HCT116 (cell line): ENCODE results near the gene SLC17A1. TPM values are rescaled to one million over a fixed set of nuclear protein-coding genes. Genes with fewer than 3 reads are reported as not detected.

Source experiments
- ATAC-seq: fragments of 200-7000 bp; cut with Tn5 transposase; 2 replicates; pipeline ENCODE4 v1.9.1; 2020; ENCODE audit warnings: mild to moderate bottlenecking, moderate library complexity
- BruUV-seq: library from RNA; stranded (reverse); fragments of 400-500 nt; replicated peaks from 2 replicates; lab custom pipeline; 2021; lab: Mats Ljungman, UMichigan
- CTCF ChIA-PET: fragments of 300-600 bp; sonication (Branson Sonifier 250); formaldehyde crosslinking; loops from one replicate; lab custom pipeline; 2021; ENCODE audit warnings: antibody characterized with exemption; lab: Charles Lee
- POLR2A ChIA-PET: fragments of 300-600, 350-600 bp; sonication (Branson Sonifier 250); formaldehyde crosslinking; loops from one replicate; lab custom pipeline; 2021; ENCODE audit warnings: antibody characterized with exemption; lab: Charles Lee
- RAD21 ChIA-PET, 2 experiments: fragments of 300-600 bp; sonication (Branson Sonifier 250); formaldehyde crosslinking; loops; one replicate each; lab custom pipeline; 2023; ENCODE audit warnings: low total read pairs in 2 of 2; ENCODE audit not compliant: uncharacterized antibody in 2 of 2, unreplicated experiment in 2 of 2, low non-redundant PET in 1 of 2; lab: Charles Lee
- DNase-seq: peaks from one replicate; pipeline ENCODE4 v3.0.0-alpha.2; 2010; ENCODE audit warnings: low read depth, low spot score
- H2AFZ ChIP-seq: fragments of 200-600 bp; shearing (Covaris generic), sonication (generic); 2 replicates; pipeline ENCODE4 v1.6.1; 2017; ENCODE audit warnings: low read depth, mixed run types, mixed read lengths, antibody characterized with exemption, low read length; ENCODE audit not compliant: poor library complexity, severe bottlenecking
- H3K27ac ChIP-seq: 2 replicates; pipeline ENCODE4 v1.5.1; 2012; ENCODE audit warnings: low read depth, low read length
- H3K27me3 ChIP-seq: fragments of 200-600 bp; sonication (generic); 2 replicates; pipeline ENCODE4 v1.6.1; 2016; ENCODE audit warnings: mixed run types, low read length, mixed read lengths; ENCODE audit not compliant: insufficient read depth
- H3K36me3 ChIP-seq, 2 experiments: fragments of 200-500 bp in 1 of 2; fragments of 200-600 bp in 1 of 2; sonication (Bioruptor generic) in 1 of 2; sonication (generic) in 1 of 2; 2 replicates each; pipeline versions ENCODE4 v1.5.1 to v1.6.1; 2014 to 2016; ENCODE audit warnings: low read length in 2 of 2, inconsistent platforms in 1 of 2, mixed read lengths in 1 of 2, mixed run types in 1 of 2; ENCODE audit not compliant: insufficient read depth in 2 of 2, control insufficient read depth in 1 of 2
- H3K4me1 ChIP-seq, 2 experiments: fragments of 200-600 bp in 1 of 2; sonication (generic) in 1 of 2; 2 replicates each; pipeline versions ENCODE4 v1.5.1 to v1.6.1; 2012 to 2017; ENCODE audit warnings: low read length in 2 of 2, inconsistent platforms in 1 of 2, mild to moderate bottlenecking in 1 of 2, mixed read lengths in 1 of 2, mixed run types in 1 of 2, moderate library complexity in 1 of 2; ENCODE audit not compliant: insufficient read depth in 2 of 2, control insufficient read depth in 1 of 2
- H3K4me2 ChIP-seq: fragments of 200-600 bp; sonication (generic); 2 replicates; pipeline ENCODE4 v1.6.1; 2017; ENCODE audit warnings: mixed run types, low read length, mixed read lengths
- H3K4me3 ChIP-seq, 2 experiments: fragments of 200-600 bp in 1 of 2; sonication (generic) in 1 of 2; replicated peaks in 1 of 2; 2 replicates each; pipeline ENCODE4 v1.5.1; 2011 to 2016; ENCODE audit warnings: low read length in 2 of 2, control low read depth in 1 of 2, low read depth in 1 of 2, mild to moderate bottlenecking in 1 of 2, mixed read lengths in 1 of 2, mixed run types in 1 of 2
- H3K79me2 ChIP-seq: fragments of 200-600 bp; sonication (generic); 2 replicates; pipeline ENCODE4 v1.6.1; 2017; ENCODE audit warnings: mild to moderate bottlenecking, mixed run types, low read length, moderate library complexity, mixed read lengths; ENCODE audit not compliant: insufficient read depth
- H3K9ac ChIP-seq: fragments of 200-600 bp; sonication (generic); 2 replicates; pipeline ENCODE4 v1.6.1; 2016; ENCODE audit warnings: low read length, mixed read lengths
- H3K9me2 ChIP-seq: fragments of 200-600 bp; sonication (generic), shearing (Covaris generic); 2 replicates; pipeline ENCODE4 v1.6.1; 2017; ENCODE audit warnings: mixed run types, mild to moderate bottlenecking, moderate library complexity; ENCODE audit not compliant: insufficient read depth
- H3K9me3 ChIP-seq, 2 experiments: fragments of 200-500 bp in 1 of 2; fragments of 200-600 bp in 1 of 2; sonication (Bioruptor generic) in 1 of 2; sonication (generic) in 1 of 2; 2 replicates each; pipeline ENCODE4 v1.6.1; 2014 to 2017; ENCODE audit warnings: low read length in 2 of 2, mixed read lengths in 2 of 2, inconsistent platforms in 1 of 2, low read depth in 1 of 2, mild to moderate bottlenecking in 1 of 2, mixed run types in 1 of 2, moderate library complexity in 1 of 2; ENCODE audit not compliant: control insufficient read depth in 1 of 2, insufficient read depth in 1 of 2
- H4K20me1 ChIP-seq: fragments of 200-600 bp; sonication (generic), shearing (Covaris generic); 2 replicates; pipeline ENCODE4 v1.6.1; 2017; ENCODE audit warnings: mixed run types, mild to moderate bottlenecking, moderate library complexity; ENCODE audit not compliant: insufficient read depth
- CEBPB ChIP-seq: IDR thresholded peaks from 2 replicates; pipeline ENCODE4 v1.6.1; 2012; ENCODE audit warnings: low read depth
- ELF1 ChIP-seq: IDR thresholded peaks from 2 replicates; pipeline ENCODE4 v1.6.1; 2012; ENCODE audit warnings: low read depth, borderline replicate concordance
- EZH2 ChIP-seq: fragments of 200-600 bp; sonication (generic); IDR thresholded peaks from 2 replicates; pipeline ENCODE4 v1.6.1; 2017; ENCODE audit warnings: antibody characterized with exemption, mixed run types
- POLR2A ChIP-seq: IDR thresholded peaks from 2 replicates; pipeline ENCODE4 v1.7.0; 2011; ENCODE audit warnings: borderline replicate concordance; ENCODE audit not compliant: insufficient read depth, insufficient read length; ENCODE audit errors: extremely low read depth
- POLR2AphosphoS5 ChIP-seq: IDR thresholded peaks from 2 replicates; pipeline ENCODE4 v1.6.1; 2011; ENCODE audit warnings: mild to moderate bottlenecking, low read depth, low read length, moderate library complexity
- RAD21 ChIP-seq: IDR thresholded peaks from 2 replicates; pipeline ENCODE4 v1.6.1; 2012; ENCODE audit warnings: low read depth, mild to moderate bottlenecking
- SIN3A ChIP-seq: IDR thresholded peaks from 2 replicates; pipeline ENCODE4 v1.6.1; 2012; ENCODE audit warnings: low read depth
- SP1 ChIP-seq: IDR thresholded peaks from 2 replicates; pipeline ENCODE4 v1.6.1; 2012; ENCODE audit warnings: low read depth
- SRF ChIP-seq: IDR thresholded peaks from 2 replicates; pipeline ENCODE4 v1.6.1; 2012; ENCODE audit warnings: low read depth
- TCF7L2 ChIP-seq: IDR thresholded peaks from 2 replicates; pipeline ENCODE4 v1.7.0; 2011; ENCODE audit warnings: borderline replicate concordance, inconsistent platforms; ENCODE audit not compliant: insufficient read depth, insufficient read length; ENCODE audit errors: extremely low read depth
- intact Hi-C: fragments of 100-400 bp; cut with micrococcal nuclease; formaldehyde crosslinking; loops from 2 replicates; pipeline ENCODE4 v1.10.0; 2022
- total RNA-seq: library from RNA; stranded (reverse); gene quantifications from one replicate; pipeline ENCODE4 v1.2.1, GENCODE V29; 2021; ENCODE audit not compliant: unreplicated experiment
- TF ChIP-seq, protein P1 (sequence below): IDR thresholded peaks from 2 replicates; pipeline ENCODE4 v1.6.1; 2012
- TF ChIP-seq, protein P2 (sequence below), 3 experiments: fragments of 200-600 bp in 1 of 3; sonication (generic) in 1 of 3; IDR thresholded peaks in 2 of 3; conservative IDR thresholded peaks in 1 of 3; 2 replicates each; pipeline ENCODE4 v1.5.1; 2012 to 2017; ENCODE audit warnings: low read depth in 2 of 3, low read length in 2 of 3, antibody characterized with exemption in 1 of 3, borderline replicate concordance in 1 of 3, control low read depth in 1 of 3, mild to moderate bottlenecking in 1 of 3, mixed read lengths in 1 of 3, mixed run types in 1 of 3, moderate library complexity in 1 of 3; ENCODE audit not compliant: insufficient read depth in 1 of 3
- TF ChIP-seq, protein P3 (sequence below): IDR thresholded peaks from 2 replicates; pipeline ENCODE4 v1.6.1; 2012

The SLC17A1 gene
- total RNA-seq, 1 experiment from 2014 or later, result not detected

DNA sequence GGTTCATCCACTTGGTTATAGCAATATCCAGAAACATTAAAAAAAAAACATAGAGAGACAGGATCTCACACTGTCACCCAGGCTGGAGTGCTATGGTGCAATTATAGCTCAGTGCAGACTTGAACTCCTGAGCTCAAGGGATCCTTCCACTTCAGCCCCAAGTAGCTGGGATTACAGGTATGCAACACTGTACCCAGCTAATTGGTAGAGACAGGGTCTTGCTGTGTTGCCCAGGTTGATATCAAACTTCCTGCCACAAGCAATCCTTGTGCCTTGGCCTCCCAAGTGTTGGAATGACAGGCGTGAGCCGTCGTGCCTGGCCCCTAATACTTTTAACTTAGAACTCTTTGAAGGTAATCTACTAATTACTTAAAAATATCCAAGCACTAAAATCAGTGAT, 818 bp upstream of the SLC17A1 start:
- no peak for TF ChIP-seq SIN3A
- no peak for TF ChIP-seq SP1
- TF ChIP-seq, protein P1, sequence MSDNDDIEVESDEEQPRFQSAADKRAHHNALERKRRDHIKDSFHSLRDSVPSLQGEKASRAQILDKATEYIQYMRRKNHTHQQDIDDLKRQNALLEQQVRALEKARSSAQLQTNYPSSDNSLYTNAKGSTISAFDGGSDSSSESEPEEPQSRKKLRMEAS, result no peak
- TF ChIP-seq EZH2, result no peak
- no peak for TF ChIP-seq TCF7L2
- TF ChIP-seq POLR2AphosphoS5, result no peak
- TF ChIP-seq, protein P2, sequence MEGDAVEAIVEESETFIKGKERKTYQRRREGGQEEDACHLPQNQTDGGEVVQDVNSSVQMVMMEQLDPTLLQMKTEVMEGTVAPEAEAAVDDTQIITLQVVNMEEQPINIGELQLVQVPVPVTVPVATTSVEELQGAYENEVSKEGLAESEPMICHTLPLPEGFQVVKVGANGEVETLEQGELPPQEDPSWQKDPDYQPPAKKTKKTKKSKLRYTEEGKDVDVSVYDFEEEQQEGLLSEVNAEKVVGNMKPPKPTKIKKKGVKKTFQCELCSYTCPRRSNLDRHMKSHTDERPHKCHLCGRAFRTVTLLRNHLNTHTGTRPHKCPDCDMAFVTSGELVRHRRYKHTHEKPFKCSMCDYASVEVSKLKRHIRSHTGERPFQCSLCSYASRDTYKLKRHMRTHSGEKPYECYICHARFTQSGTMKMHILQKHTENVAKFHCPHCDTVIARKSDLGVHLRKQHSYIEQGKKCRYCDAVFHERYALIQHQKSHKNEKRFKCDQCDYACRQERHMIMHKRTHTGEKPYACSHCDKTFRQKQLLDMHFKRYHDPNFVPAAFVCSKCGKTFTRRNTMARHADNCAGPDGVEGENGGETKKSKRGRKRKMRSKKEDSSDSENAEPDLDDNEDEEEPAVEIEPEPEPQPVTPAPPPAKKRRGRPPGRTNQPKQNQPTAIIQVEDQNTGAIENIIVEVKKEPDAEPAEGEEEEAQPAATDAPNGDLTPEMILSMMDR (IDR thresholded peaks at IDR 0.05 in 2 of 3, conservative IDR thresholded peaks at IDR 0.05 in 1 of 3; ENCODE audit: borderline replicate concordance in 1 of 3, insufficient read depth in 1 of 3, low read depth in 2 of 3, low read length in 2 of 3), result no peak
- TF ChIP-seq ELF1, result no peak
- TF ChIP-seq CEBPB, result no peak
- TF ChIP-seq, protein P3, sequence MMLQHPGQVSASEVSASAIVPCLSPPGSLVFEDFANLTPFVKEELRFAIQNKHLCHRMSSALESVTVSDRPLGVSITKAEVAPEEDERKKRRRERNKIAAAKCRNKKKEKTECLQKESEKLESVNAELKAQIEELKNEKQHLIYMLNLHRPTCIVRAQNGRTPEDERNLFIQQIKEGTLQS, result no peak
- TF ChIP-seq POLR2A, result no peak
- no peak for TF ChIP-seq RAD21
- no peak for TF ChIP-seq SRF
- TF ChIP-seq, all 23 proteins: peak for 0
- ATAC-seq (no peak), DNase-seq (no peak)
- Histone ChIP-seq H3K4me1 (no peaks in the 10 kb centered on the region), H3K4me3 (no peak overlapping the region), H3K79me2 (no peaks in the 10 kb centered on the region), H3K9me2 (no peaks in the 10 kb centered on the region), H3K9me3 (no peaks in the 10 kb centered on the region), H2AFZ (no peak overlapping the region), H3K4me2 (no peak overlapping the region), H3K9ac (no peak overlapping the region), H3K27me3 (no peaks in the 10 kb centered on the region), H3K27ac (no peak overlapping the region), H3K36me3 (no peaks in the 10 kb centered on the region), H4K20me1 (no peaks in the 10 kb centered on the region)
- intact Hi-C loops, result no loop called here
- ChIA-PET CTCF (no interaction called here), RAD21 (no interaction called here), POLR2A (no interaction called here)
- BruUV-seq, result no TSS peak
